KOPT-K1 (cell line): Measurements from ENCODE around the gene RASSF1.
"Not testable (repeated sequence)": the region's sequence is repeated elsewhere in the genome, so short reads cannot be mapped to it uniquely, and the experiment has no call there.

Source experiments
- H3K27ac ChIP-seq: fragments of 200-600 bp; sonication (generic); 2 replicates; pipeline ENCODE4 v1.5.1; 2016; ENCODE audit warnings: antibody characterized with exemption, mild to moderate bottlenecking, low read depth, low read length; ENCODE audit not compliant: poor library complexity, severe bottlenecking
- H3K36me3 ChIP-seq: fragments of 200-600 bp; sonication (generic); 2 replicates; pipeline ENCODE4 v1.5.1; 2017; ENCODE audit warnings: antibody characterized with exemption, mild to moderate bottlenecking, low read length, moderate library complexity; ENCODE audit not compliant: insufficient read depth
- H3K9me3 ChIP-seq: fragments of 200-600 bp; sonication (generic); 2 replicates; pipeline ENCODE4 v1.5.1; 2017; ENCODE audit warnings: antibody characterized with exemption, low read length, mild to moderate bottlenecking; ENCODE audit not compliant: insufficient read depth, poor library complexity, severe bottlenecking

RASSF1 gene

GRCh38 chr3:50317300-50317699 lies 23.3 kb downstream of the RASSF1 start:
- H3K9me3 ChIP-seq: no peaks in the 10 kb centered on the region
- H3K27ac ChIP-seq: no peak overlapping the region
- peaks cover 35% of the 10 kb centered on the region; the same call in 1 of the 2 replicates for H3K36me3 ChIP-seq

GRCh38 chr3:50316657-50317242 lies 23.9 kb downstream of the RASSF1 start:
- Histone ChIP-seq H3K27ac (no peak overlapping the region), H3K36me3 (peaks cover 35% of the 10 kb centered on the region; the same call in 1 of the 2 replicates), H3K9me3 (no peaks in the 10 kb centered on the region)

GRCh38 chr3:50314816-50315215 lies 25.8 kb downstream of the RASSF1 start:
- peaks cover 2% of the 10 kb centered on the region for H3K9me3 ChIP-seq
- H3K27ac ChIP-seq: no peak overlapping the region
- H3K36me3 ChIP-seq: peaks cover 35% of the 10 kb centered on the region; the same call in 1 of the 2 replicates

DNA sequence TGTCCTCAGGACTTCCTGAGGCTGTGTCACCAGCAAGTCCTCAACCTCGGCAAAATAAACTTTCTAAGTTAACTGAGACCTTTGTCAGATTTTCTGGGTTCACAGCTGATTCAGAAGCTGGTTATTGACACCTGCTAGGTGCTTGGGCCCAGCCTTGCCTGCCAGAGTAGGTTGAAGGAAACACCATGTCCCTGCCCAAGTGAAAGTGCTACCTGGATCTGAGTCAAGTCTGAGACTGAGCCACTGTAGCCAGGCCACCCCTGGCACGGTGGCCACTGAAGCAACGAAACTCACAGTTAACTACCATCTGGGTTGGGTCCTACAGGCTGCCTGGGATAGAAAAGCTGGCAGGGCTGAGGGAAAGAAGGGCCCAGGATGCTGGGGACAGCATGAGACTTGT lies 26.3 kb downstream of the RASSF1 start:
- Histone ChIP-seq H3K9me3 (peaks cover 6% of the 10 kb centered on the region), H3K36me3 (peaks cover 31% of the 10 kb centered on the region; the same call in 1 of the 2 replicates), H3K27ac (no peak overlapping the region)

DNA sequence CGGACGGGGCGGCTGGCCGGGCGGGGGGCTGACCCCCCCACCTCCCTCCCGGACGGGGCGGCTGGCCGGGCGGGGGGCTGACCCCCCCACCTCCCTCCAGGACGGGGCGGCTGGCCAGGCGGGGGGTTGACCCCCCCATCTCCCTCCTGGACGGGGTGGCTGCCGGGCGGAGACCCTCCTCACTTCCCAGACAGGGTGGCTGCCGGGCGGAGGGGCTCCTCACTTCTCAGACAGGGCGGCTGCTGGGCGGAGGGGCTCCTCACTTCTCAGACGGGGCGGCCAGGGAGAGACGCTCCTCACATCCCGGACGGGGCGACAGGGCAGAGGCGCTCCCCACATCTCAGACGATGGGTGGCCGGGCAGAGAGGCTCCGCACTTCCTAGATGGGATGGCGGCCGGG lies 28.6 kb downstream of the RASSF1 start:
- H3K36me3 ChIP-seq, H3K27ac ChIP-seq: not testable (repeated sequence)
- peaks cover 15% of the 10 kb centered on the region for H3K9me3 ChIP-seq

- no peaks in the 10 kb centered on the region for H3K36me3 ChIP-seq
- no peak overlapping the region for H3K27ac ChIP-seq
- H3K9me3 ChIP-seq: peaks cover 16% of the 10 kb centered on the region
Observed at GRCh38 chr3:50304601-50305000, 36.0 kb downstream of the RASSF1 start.

- no peaks in the 10 kb centered on the region for H3K36me3 ChIP-seq
- peaks cover 5% of the 10 kb centered on the region for H3K9me3 ChIP-seq
- H3K27ac ChIP-seq: no peak within 1 kb of the TSS
Observed at GRCh38 chr3:50303013-50303815, 37.4 kb downstream of the RASSF1 start, which contains the start of gene HYAL1. HYAL1 (minus strand) TSS chr3:50303574; CDS start chr3:50302956, 618 bp downstream.

GRCh38 chr3:50302095-50303012 lies 38.3 kb downstream of the RASSF1 start:
- no peaks in the 10 kb centered on the region for H3K36me3 ChIP-seq
- H3K9me3 ChIP-seq: peaks cover 5% of the 10 kb centered on the region
- no peak overlapping the region for H3K27ac ChIP-seq

DNA sequence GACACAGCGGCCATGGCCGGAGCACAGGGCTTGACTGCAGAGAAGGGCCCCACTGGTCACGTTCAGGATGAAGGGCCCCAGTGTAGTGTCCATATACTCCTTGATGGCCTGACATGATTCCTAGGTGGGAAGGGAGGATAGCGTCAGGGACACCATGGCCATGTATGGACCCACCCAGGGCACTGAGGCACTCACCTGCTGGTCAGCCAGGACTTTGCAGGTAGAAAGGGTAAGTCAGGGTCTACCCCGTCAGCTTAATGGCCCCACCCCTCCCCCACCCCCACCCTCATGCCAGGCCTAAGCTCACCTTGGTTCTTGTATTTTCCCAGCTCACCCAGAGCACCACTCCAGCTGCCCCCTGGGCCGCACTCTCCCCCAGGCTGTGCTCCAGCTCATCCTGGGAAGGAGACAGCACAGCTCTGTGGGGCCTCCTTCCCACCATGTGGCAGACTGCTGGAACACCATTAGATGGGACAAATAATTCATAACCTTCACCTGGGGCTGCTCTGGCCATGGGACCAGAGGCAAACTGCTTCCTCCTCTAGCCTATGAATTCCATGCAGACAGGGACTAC lies 39.9 kb downstream of the RASSF1 start:
- H3K9me3 ChIP-seq: no peaks in the 10 kb centered on the region
- H3K27ac ChIP-seq: no peak overlapping the region
- H3K36me3 ChIP-seq: no peaks in the 10 kb centered on the region

GRCh38 chr3:50299929-50300680 lies 40.5 kb downstream of the RASSF1 start:
- H3K9me3 ChIP-seq: no peaks in the 10 kb centered on the region
- peak overlapping the region; percentile 62 for H3K27ac ChIP-seq
- no peaks in the 10 kb centered on the region for H3K36me3 ChIP-seq

GRCh38 chr3:50299638-50299928 lies 41.1 kb downstream of the RASSF1 start:
- Histone ChIP-seq H3K9me3 (no peaks in the 10 kb centered on the region), H3K36me3 (no peaks in the 10 kb centered on the region), H3K27ac (peak overlapping the region; percentile 62)

GRCh38 chr3:50298836-50299637 lies 41.6 kb downstream of the RASSF1 start, which contains the start of the genes HYAL3 and NAA80:
HYAL3 (minus strand) TSS chr3:50299405; CDS start chr3:50295602, 3,803 bp downstream.
NAA80 (minus strand) TSS chr3:50299405; CDS start chr3:50297463, 1,942 bp downstream.
- Histone ChIP-seq H3K9me3 (no peaks in the 10 kb centered on the region), H3K36me3 (no peaks in the 10 kb centered on the region), H3K27ac (peak within 1 kb of the TSS; percentile 79)

DNA sequence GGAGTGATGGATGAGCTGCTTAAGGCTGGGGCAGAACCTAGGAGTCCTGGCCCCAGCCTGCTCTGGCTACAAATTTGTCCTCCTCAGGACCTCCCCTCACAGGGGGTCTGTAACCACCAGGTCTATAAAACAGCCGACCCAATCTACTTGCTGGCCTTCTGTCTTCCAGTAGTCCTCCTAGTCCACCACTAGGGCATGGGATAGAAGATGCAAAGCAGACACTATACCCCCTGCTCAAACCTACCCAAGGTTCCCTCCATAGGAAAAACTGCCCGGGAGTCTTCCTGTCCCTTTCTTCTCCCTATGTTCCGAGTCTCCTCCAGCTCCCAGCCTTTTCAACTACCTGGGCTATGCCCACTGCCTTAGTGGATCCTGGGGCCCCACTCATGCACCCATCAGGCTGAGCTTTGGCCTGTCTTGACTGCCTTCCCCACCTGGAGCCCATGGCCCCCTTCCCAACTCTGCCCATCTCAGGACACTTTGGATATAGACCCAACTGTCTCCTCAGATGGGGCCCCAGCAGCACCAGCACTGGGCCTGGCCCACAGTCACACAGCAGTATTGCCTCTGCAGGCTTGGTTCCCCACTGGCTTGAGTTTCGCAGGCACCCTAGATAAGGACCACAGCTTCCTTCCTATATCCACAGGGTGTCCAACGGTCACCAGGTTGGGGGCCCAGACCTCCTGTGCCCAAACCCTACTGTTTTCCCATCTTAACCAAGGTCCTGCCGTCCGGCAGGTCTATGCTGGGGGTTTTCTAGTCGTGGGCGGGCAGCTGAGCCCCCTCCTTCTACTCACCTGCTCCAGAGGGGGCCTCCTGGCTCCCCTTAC lies 42.5 kb downstream of the RASSF1 start:
- Histone ChIP-seq H3K27ac (peak overlapping the region; percentile 79), H3K9me3 (no peaks in the 10 kb centered on the region)

More for the DNA sequence above, 42.5 kb downstream of the RASSF1 start:
- no peaks in the 10 kb centered on the region for H3K36me3 ChIP-seq
